C4-2B (cell line): ENCODE measurements around the gene ACAP3.

Experiments
- CTCF ChIP-seq: fragments of 450-650 bp; conservative IDR thresholded peaks from 2 replicates; pipeline ENCODE4 v1.5.1; 2017; ENCODE audit warnings: mild to moderate bottlenecking
- ZFX ChIP-seq: fragments of 450-650 bp; IDR thresholded peaks from 2 replicates; pipeline ENCODE4 v1.6.1; 2017

- TF ChIP-seq CTCF = no peak
- TF ChIP-seq ZFX = no peak
Observed at GRCh38 chr1:1296070-1297061, 11.4 kb downstream of the ACAP3 start.
